GM18909 (cell line): ENCODE results near the gene LYPD5.
"Not testable (repeated sequence)": the region's sequence is repeated elsewhere in the genome, so short reads cannot be mapped to it uniquely, and the experiment has no call there.

Source experiments
- ATAC-seq: cut with Tn5 transposase; IDR thresholded peaks from one replicate; pipeline ENCODE4 v1.9.1; 2021; ENCODE audit warnings: mild to moderate bottlenecking; ENCODE audit not compliant: unreplicated experiment, poor library complexity

Gene LYPD5

GRCh38 chr19:43779147-43779819 lies 23.0 kb downstream of the LYPD5 start:
- ATAC-seq: no peak

- no peak for ATAC-seq
Observed at GRCh38 chr19:43778651-43779050, 23.6 kb downstream of the LYPD5 start.

DNA sequence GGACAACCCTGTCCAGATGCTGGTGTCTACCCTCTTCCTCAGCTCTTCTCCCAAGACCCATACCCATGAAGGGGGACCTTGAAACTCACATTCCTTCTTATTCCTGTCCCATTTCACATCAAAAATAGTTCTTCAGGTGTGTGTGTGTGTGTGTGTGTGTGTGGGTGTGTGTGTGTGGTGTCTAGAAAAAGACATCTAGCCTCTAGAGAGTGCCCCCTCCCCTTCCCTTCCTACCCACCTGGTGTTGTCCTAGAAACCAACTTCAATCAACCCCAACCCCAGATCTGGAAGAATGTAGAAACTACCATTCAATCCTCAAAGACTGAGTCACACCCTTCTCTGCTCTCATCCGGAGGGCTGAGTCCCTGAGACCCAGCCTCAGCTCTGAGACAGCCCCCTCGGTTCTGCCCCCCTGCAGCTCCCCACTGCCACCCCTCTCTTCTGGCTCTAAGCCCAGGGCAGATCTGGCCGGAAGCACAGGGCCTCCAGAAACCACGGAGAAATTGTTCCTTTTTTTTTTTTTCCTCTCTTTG lies 25.0 kb downstream of the LYPD5 start:
- no peak for ATAC-seq

- ATAC-seq: no peak
Observed at GRCh38 chr19:43776286-43776685, 26.0 kb downstream of the LYPD5 start.

DNA sequence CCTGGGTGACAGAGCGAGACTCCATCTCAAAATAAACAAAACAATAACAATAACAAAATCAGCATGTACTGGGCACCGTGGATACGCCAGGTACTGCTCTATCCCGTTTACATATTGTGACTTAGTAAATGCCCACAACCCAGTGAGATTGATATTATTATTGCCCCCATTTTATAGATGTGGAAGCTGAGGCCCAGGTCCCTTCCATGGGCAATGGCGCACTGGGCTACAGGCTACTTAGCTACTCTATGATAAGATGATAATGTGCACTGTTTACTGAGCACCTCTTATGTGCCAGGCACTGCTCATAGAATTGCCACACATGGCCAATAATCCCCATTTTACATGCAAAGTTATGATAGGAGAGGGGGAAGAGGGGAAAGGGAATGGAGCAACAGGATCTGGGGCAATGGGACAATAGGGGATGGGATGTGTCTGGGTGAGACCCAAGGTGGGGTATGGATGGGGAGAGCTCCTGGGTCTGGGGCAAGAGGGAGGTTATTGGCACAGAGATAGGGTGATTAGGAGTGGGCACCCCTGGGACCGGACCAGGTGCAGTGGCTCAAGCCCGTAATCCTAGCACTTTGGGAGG lies 26.9 kb downstream of the LYPD5 start:
- no peak for ATAC-seq

- ATAC-seq: not testable (repeated sequence)
Observed at GRCh38 chr19:43774940-43775258, 27.3 kb downstream of the LYPD5 start.

DNA sequence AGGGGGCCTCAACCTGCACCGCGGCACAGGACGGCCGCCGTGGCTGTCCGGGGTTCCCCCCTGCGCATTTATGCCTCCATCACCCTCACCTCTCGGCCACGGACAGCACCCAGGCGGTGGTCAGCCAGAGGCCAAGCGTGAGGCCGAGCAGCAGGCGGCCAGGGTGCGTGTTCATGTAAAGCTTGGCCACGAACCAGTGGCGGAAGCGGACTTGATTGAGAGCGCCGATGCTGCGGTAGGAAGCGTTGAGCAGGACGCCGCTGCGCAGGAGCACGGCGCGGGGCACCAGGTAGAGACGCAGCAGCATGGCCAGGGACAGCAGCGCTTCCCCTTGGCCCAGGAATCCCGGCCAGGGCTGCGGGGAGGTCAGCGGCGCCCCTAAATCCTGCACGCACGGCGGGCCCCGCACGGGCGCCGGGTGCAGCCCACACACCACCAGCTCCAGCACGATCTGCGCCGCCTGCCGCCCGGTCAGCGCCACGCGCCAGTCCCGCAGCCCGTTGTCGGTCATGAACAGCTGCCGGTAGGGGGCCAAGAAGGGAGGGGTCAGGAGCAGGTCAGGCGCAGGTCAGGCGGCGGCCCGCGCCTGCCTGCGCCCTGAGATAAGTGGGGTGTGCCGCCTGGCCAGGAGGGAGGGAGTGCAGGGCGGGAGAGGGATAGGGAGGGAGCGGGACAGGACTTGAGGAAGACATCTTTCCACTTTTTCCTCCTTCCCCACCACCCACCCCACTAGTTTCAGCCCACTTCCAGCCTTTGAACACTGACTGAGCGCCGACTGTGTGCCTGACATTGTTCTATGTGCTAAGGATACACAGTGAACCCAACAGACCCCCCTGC lies 27.9 kb downstream of the LYPD5 start:
- ATAC-seq: no peak

- ATAC-seq: no peak
Observed at GRCh38 chr19:43773725-43774102, 28.5 kb downstream of the LYPD5 start.

DNA sequence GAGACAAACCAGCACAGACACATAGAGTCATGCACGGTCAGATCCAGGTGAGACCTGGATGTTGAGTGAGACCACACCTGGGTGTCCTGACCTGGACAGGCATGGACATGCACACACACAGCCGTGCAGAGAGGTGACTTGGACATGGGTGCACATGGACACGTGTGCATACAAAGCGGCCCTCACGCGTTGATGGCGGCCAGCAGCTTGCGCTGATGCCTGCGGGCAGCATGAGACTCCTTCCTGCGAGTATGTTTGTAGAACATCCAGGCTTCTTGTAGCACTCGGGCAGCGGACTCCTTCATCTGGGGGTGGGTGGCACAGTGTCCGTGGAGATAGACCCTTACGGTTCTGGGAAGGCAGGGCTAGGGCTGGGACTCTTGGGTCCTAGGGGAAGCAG lies 33.0 kb downstream of the LYPD5 start:
- no peak for ATAC-seq

GRCh38 chr19:43768273-43769050 lies 33.8 kb downstream of the LYPD5 start:
- ATAC-seq: no peak

- ATAC-seq: no peak
Observed at GRCh38 chr19:43767818-43768217, 34.4 kb downstream of the LYPD5 start.

DNA sequence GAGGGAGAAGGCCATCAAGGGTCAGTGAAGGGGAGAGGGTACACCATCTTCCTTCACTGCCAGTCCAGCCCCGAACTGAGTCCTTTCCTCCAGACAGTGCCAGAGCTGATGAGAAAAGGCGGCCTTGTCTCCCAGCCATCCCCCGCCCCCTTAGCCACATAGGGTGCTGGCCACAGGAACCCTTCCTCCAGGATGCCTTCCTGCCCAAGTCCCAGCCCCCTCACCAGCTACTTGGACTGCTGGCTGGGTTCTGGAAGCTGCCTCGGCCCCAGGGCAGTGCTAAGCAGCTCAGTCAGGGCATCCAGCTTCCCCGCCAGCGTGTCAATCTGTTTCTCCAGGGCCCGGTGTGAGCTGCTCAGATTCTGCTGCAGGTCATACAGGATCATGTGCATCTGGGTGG lies 34.9 kb downstream of the LYPD5 start:
- no peak for ATAC-seq

- ATAC-seq: no peak
Observed at GRCh38 chr19:43766755-43767043, 35.5 kb downstream of the LYPD5 start.

GRCh38 chr19:43765109-43765876 lies 37.0 kb downstream of the LYPD5 start:
- ATAC-seq: peak; percentile 72

GRCh38 chr19:43764684-43765083 lies 37.6 kb downstream of the LYPD5 start:
- not testable (repeated sequence) for ATAC-seq

DNA sequence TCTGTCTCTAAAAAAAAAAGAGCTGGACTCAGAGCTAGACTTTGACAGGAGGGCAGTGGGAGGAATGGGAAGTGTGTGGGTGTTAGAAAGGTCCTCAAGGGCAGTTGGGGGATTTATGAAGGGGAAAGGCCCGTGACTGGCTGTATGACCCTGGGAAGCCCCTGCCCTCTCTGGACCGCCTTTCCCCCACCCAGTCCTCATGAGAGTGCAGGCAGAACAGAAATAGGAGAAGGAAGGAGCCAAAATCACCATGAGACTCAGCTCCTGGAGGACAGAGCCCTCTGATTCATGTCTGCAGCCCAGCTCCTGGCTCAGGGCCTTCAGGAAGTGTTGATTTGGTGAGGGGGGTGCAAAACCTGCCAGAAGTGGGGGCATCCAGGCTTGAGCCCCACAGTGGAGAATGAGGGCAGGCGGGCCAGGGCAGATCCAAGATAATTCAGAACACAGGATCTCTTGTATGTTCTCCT lies 38.7 kb downstream of the LYPD5 start:
- ATAC-seq: no peak

GRCh38 chr19:43762814-43763213 lies 39.4 kb downstream of the LYPD5 start:
- ATAC-seq: no peak

DNA sequence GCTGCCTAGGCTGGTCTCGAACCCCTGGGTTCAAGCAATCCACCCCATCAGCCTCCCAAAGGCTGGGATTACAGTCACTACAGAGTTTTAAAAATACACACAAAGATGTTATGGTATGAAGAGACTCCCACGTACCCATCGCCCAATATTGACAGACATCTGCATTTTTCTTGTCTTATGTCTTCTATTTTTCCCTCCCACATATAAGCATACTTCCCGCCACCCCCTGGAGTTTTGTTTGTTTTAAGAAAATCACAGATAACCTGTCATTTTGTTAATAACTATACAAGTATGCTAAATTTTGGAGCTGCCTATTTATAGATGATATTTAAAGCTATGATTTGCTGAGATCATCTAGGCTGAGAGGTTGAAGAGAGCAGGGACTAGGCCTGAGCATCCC lies 41.3 kb downstream of the LYPD5 start:
- no peak for ATAC-seq

GRCh38 chr19:43759515-43759914 lies 42.7 kb downstream of the LYPD5 start:
- no peak for ATAC-seq

GRCh38 chr19:43755256-43755801 lies 46.9 kb downstream of the LYPD5 start:
- ATAC-seq: peak; percentile 23
